Tibial artery (tissue), 4 donors: Measurements from ENCODE around the gene CFAP410.
A peak's percentile ranks its signal among the peaks of the same experiment; 100 is the strongest.

Experiments used
- DNase-seq, 2 donors: peaks; one replicate each; pipeline ENCODE4 v3.0.0-alpha.2; 2019
- H3K27ac ChIP-seq, 2 donors: fragments of 200-600 bp; sonication (generic) in 1 of 2; 1 replicate in 1 of 2; 2 replicates in 1 of 2; pipeline ENCODE4 v1.5.1; 2018 to 2019; ENCODE audit warnings: mild to moderate bottlenecking in 1 of 2
- H3K27me3 ChIP-seq, 2 donors: fragments of 200-600 bp; sonication (generic) in 1 of 2; one replicate each; pipeline versions ENCODE4 v1.5.1 to v1.6.0; 2016 to 2019
- H3K36me3 ChIP-seq, 3 donors: fragments of 200-600 bp; sonication (generic) in 2 of 3; one replicate each; pipeline ENCODE4 v1.5.1; 2016 to 2019; ENCODE audit warnings: mild to moderate bottlenecking in 2 of 3
- H3K4me1 ChIP-seq, 4 donors: fragments of 200-600 bp; sonication (generic) in 2 of 4; 1 replicate in 3 of 4; 2 replicates in 1 of 4; pipeline ENCODE4 v1.5.1; 2016 to 2019
- H3K4me3 ChIP-seq, 2 donors: fragments of 200-600 bp; sonication (generic) in 1 of 2; 1 replicate in 1 of 2; 2 replicates in 1 of 2; pipeline ENCODE4 v1.5.1; 2018 to 2019; ENCODE audit warnings: mild to moderate bottlenecking in 2 of 2
- H3K9me3 ChIP-seq, 3 donors: fragments of 200-600 bp; sonication (generic) in 1 of 3; one replicate each; pipeline ENCODE4 v1.5.1; 2016 to 2019
- CTCF ChIP-seq, 2 experiments: fragments of 200-600 bp in 1 of 2; fragments of 450-650 bp in 1 of 2; IDR thresholded peaks; one replicate each; pipeline ENCODE4 v1.5.1; 2017 to 2019; ENCODE audit warnings: antibody characterized with exemption in 2 of 2, mild to moderate bottlenecking in 1 of 2, moderate library complexity in 1 of 2
- intact Hi-C: fragments of 100-400 bp; cut with DNase I; formaldehyde crosslinking; loops from one replicate; pipeline ENCODE4 v1.15.0; 2023; ENCODE audit warnings: low total_unique reads

The CFAP410 gene

GRCh38 chr21:44338971-44339910 is at the start of gene CFAP410:
Gene CFAP410, minus strand, starts transcription at chr21:44339390. Its CDS starts 196 bp downstream, at chr21:44339194.
- no peak for TF ChIP-seq CTCF (IDR thresholded peaks at IDR 0.05)
- Histone ChIP-seq H3K27ac (peak within 1 kb of the TSS; percentile 95 to 98), H3K4me1 (peaks cover 0 to 14% (median 10%) of the 10 kb centered on the region in 4 donors), H3K4me3 (peak within 1 kb of the TSS; percentile 82 to 83), H3K27me3 (no peaks in the 10 kb centered on the region), H3K9me3 (no peaks in the 10 kb centered on the region), H3K36me3 (peaks cover 0 to 29% (median 18%) of the 10 kb centered on the region in 3 donors)
- intact Hi-C loops, result no loop called here
- peak; percentile 89 to 96 for DNase-seq

GRCh38 chr21:44384968-44385367 is 45.8 kb upstream of the CFAP410 start:
- H3K4me3 ChIP-seq, result no peak overlapping the region
- no peak for DNase-seq
- H3K27me3 ChIP-seq, result peaks cover 0 to 7% of the 10 kb centered on the region in 2 donors
- H3K27ac ChIP-seq, result no peak overlapping the region
- intact Hi-C loops, result no loop called here
- H3K4me1 ChIP-seq, result no peaks in the 10 kb centered on the region
- peaks cover 2 to 38% (median 30%) of the 10 kb centered on the region in 3 donors for H3K9me3 ChIP-seq
- H3K36me3 ChIP-seq, result no peaks in the 10 kb centered on the region
- no peak for TF ChIP-seq CTCF (IDR thresholded peaks at IDR 0.05)

- intact Hi-C loops, result no loop called here
- DNase-seq, result no peak
- H3K27ac ChIP-seq, result no peak overlapping the region
- no peak for TF ChIP-seq CTCF (IDR thresholded peaks at IDR 0.05)
- H3K27me3 ChIP-seq, result peaks cover 0 to 23% of the 10 kb centered on the region in 2 donors
- H3K4me1 ChIP-seq, result no peaks in the 10 kb centered on the region
- H3K36me3 ChIP-seq, result no peaks in the 10 kb centered on the region
- H3K9me3 ChIP-seq, result peaks cover 2 to 38% (median 30%) of the 10 kb centered on the region in 3 donors
- H3K4me3 ChIP-seq, result no peak overlapping the region
Measured at GRCh38 chr21:44383216-44383615, 44.0 kb upstream of the CFAP410 start.

GRCh38 chr21:44382536-44382935 is 43.3 kb upstream of the CFAP410 start:
- Histone ChIP-seq H3K27ac (no peak overlapping the region), H3K4me3 (no peak overlapping the region), H3K36me3 (no peaks in the 10 kb centered on the region), H3K4me1 (no peaks in the 10 kb centered on the region), H3K9me3 (peaks cover 2 to 38% (median 30%) of the 10 kb centered on the region in 3 donors), H3K27me3 (peaks cover 0 to 28% of the 10 kb centered on the region in 2 donors)
- no peak for TF ChIP-seq CTCF (IDR thresholded peaks at IDR 0.05)
- intact Hi-C loops, result no loop called here
- no peak for DNase-seq

GRCh38 chr21:44381874-44382273 is 42.7 kb upstream of the CFAP410 start:
- Histone ChIP-seq H3K4me1 (no peaks in the 10 kb centered on the region), H3K27ac (no peak overlapping the region), H3K9me3 (peaks cover 2 to 33% (median 26%) of the 10 kb centered on the region in 3 donors), H3K27me3 (peaks cover 0 to 35% of the 10 kb centered on the region in 2 donors), H3K36me3 (no peaks in the 10 kb centered on the region), H3K4me3 (no peak overlapping the region)
- intact Hi-C loops, result no loop called here
- no peak for DNase-seq
- TF ChIP-seq CTCF (IDR thresholded peaks at IDR 0.05), result no peak
